Smooth muscle cell (in vitro differentiated cells): ENCODE measurements around the gene EML6. TPM values are rescaled to one million over a fixed set of nuclear protein-coding genes. Genes with fewer than 3 reads are reported as not detected.

Source experiments
- DNase-seq: peaks from one replicate; lab custom pipeline; 2025; ENCODE audit not compliant: unreplicated experiment; lab: John Stamatoyannopoulos, UW
- H2AFZ ChIP-seq: fragments of 200-600 bp; sonication (generic); 2 replicates; pipeline ENCODE4 v1.6.0; 2016; ENCODE audit warnings: antibody characterized with exemption, low read depth, mild to moderate bottlenecking
- H3F3A ChIP-seq: fragments of 200-600 bp; sonication (generic); 2 replicates; pipeline ENCODE4 v1.6.0; 2017; ENCODE audit warnings: antibody characterized with exemption, low read depth
- H3K27ac ChIP-seq: fragments of 200-600 bp; sonication (generic); 2 replicates; pipeline ENCODE4 v1.5.1; 2016; ENCODE audit warnings: low read depth, mild to moderate bottlenecking
- H3K27me3 ChIP-seq: fragments of 200-600 bp; sonication (generic); 2 replicates; pipeline ENCODE4 v1.6.1; 2016; ENCODE audit warnings: low read depth, mild to moderate bottlenecking
- H3K36me3 ChIP-seq: fragments of 200-600 bp; sonication (generic); 2 replicates; pipeline ENCODE4 v1.5.1; 2016; ENCODE audit warnings: low read depth
- H3K4me1 ChIP-seq: fragments of 200-600 bp; sonication (generic); 2 replicates; pipeline ENCODE4 v1.5.1; 2016; ENCODE audit warnings: low read depth
- H3K4me2 ChIP-seq: fragments of 200-600 bp; sonication (generic); 2 replicates; pipeline ENCODE4 v1.6.0; 2016; ENCODE audit warnings: mild to moderate bottlenecking
- H3K4me3 ChIP-seq: fragments of 200-600 bp; sonication (generic); 2 replicates; pipeline ENCODE4 v1.5.1; 2016; ENCODE audit warnings: mild to moderate bottlenecking
- H3K79me2 ChIP-seq: fragments of 200-600 bp; sonication (generic); 2 replicates; pipeline ENCODE4 v1.6.0; 2016; ENCODE audit warnings: low read depth, mild to moderate bottlenecking
- H3K9ac ChIP-seq: fragments of 200-600 bp; sonication (generic); 2 replicates; pipeline ENCODE4 v1.6.0; 2016; ENCODE audit warnings: low read depth
- H3K9me3 ChIP-seq: fragments of 200-600 bp; sonication (generic); replicated peaks from 2 replicates; pipeline ENCODE4 v1.5.1; 2016; ENCODE audit warnings: low read depth
- H4K20me1 ChIP-seq: fragments of 200-600 bp; sonication (generic); 2 replicates; pipeline ENCODE4 v1.6.0; 2016; ENCODE audit warnings: low read depth
- WGBS: methylation state at CpG from one replicate; pipeline ENCODE4 v1.1.7; 2016; ENCODE audit warnings: low lambda C conversion rate; 5-methylcytosine and 5-hydroxymethylcytosine counted together
- polyA plus RNA-seq: library from polyadenylated mRNA; unstranded; fragments of >200 nt; fragmentation: Nextera tagmentation; extraction: Ambion mirVana; gene quantifications from 2 replicates; pipeline ENCODE4 v1.2.1, GENCODE V29; 2016
- total RNA-seq: library from RNA; depleted of rRNA; stranded (reverse); fragments of >200 nt; gene quantifications from 2 replicates; pipeline ENCODE4 v1.2.3, GENCODE V29; 2014
- TF ChIP-seq, protein P1 (sequence below): fragments of 200-600 bp; sonication (generic); IDR thresholded peaks from 2 replicates; pipeline ENCODE4 v1.5.1; 2017; ENCODE audit warnings: borderline replicate concordance, mild to moderate bottlenecking, antibody characterized with exemption; ENCODE audit not compliant: insufficient read depth, poor library complexity, severe bottlenecking

The EML6 gene
- total and polyA plus RNA-seq, 2 experiments from 2014 or later, result 0.49 to 0.54 TPM

DNA sequence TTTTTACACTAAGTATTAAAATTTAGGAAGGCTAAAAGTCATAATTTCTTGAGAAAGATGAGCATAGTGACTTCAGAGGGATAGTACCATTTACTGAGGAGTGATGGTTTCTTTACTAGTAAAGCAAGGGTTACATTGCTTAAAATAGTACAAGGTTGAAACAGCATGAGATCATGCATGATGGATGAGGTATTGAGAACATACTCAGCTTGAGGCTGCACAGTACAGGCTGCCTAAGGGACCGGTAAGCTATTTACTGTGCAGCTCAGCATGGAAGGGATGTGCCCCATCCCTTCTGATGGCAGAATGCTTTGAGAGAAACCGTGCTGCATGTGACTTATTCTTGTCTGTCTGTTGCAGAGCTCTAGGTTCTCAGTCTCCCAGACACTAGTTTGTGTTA, 122.1 kb downstream of the EML6 start:
- 61% methylated on average over 2 of the region's 2 CpGs for WGBS
- Histone ChIP-seq H3K27ac (no peak overlapping the region), H3K36me3 (no peaks in the 10 kb centered on the region), H3K4me3 (no peak overlapping the region), H4K20me1 (no peaks in the 10 kb centered on the region), H3K9ac (no peak overlapping the region), H3K27me3 (no peaks in the 10 kb centered on the region), H3K4me1 (no peaks in the 10 kb centered on the region), H3F3A (no peaks in the 10 kb centered on the region), H3K9me3 (no peaks in the 10 kb centered on the region), H2AFZ (no peak overlapping the region), H3K4me2 (no peak overlapping the region), H3K79me2 (no peaks in the 10 kb centered on the region)
- TF ChIP-seq, protein P1, sequence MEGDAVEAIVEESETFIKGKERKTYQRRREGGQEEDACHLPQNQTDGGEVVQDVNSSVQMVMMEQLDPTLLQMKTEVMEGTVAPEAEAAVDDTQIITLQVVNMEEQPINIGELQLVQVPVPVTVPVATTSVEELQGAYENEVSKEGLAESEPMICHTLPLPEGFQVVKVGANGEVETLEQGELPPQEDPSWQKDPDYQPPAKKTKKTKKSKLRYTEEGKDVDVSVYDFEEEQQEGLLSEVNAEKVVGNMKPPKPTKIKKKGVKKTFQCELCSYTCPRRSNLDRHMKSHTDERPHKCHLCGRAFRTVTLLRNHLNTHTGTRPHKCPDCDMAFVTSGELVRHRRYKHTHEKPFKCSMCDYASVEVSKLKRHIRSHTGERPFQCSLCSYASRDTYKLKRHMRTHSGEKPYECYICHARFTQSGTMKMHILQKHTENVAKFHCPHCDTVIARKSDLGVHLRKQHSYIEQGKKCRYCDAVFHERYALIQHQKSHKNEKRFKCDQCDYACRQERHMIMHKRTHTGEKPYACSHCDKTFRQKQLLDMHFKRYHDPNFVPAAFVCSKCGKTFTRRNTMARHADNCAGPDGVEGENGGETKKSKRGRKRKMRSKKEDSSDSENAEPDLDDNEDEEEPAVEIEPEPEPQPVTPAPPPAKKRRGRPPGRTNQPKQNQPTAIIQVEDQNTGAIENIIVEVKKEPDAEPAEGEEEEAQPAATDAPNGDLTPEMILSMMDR, result no peak
- no peak for DNase-seq

GRCh38 chr2:54850171-54851122, 127.0 kb downstream of the EML6 start:
- Histone ChIP-seq H2AFZ (no peak overlapping the region), H3K4me2 (no peak overlapping the region), H3K4me3 (no peak overlapping the region), H3K36me3 (no peaks in the 10 kb centered on the region), H3K9me3 (no peaks in the 10 kb centered on the region), H4K20me1 (no peaks in the 10 kb centered on the region), H3K79me2 (no peaks in the 10 kb centered on the region), H3K9ac (no peak overlapping the region), H3F3A (no peaks in the 10 kb centered on the region), H3K27me3 (no peaks in the 10 kb centered on the region), H3K27ac (no peak overlapping the region), H3K4me1 (no peaks in the 10 kb centered on the region)
- no peak for DNase-seq
- WGBS, result 85% methylated on average over 8 of the region's 8 CpGs
- TF ChIP-seq, protein P1, result no peak

DNA sequence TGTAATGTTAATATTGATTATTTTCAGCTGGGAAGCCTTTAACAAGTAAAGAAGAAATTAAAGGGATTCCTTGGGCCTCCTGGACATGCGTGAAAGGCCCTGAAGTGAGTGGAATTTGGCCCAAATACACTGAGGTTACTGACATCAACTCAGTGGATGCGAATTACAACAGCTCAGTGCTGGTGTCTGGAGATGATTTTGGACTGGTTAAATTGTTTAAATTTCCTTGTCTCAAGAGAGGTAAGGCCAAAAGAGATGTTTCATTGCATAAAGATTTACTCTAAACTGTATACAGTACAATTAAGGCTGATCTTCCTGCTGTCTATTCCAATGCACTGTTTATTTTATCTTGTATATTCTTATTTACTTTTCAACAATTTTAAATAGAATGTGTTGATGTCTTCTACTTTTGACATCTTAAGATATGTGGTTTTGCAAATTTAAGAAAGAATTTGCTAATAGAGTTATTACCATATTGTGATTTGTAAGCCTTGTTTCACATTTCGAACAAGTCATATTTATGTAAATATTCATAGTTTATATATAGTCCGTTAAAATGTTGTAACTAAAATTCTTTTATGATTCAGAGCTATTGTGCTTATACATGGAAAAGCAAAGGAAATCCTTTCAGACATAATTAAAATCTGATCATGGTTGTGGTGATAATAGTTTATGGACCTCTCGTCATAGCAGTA, 130.3 kb downstream of the EML6 start:
- H3F3A ChIP-seq, result no peaks in the 10 kb centered on the region
- no peak overlapping the region for H2AFZ ChIP-seq
- DNase-seq, result no peak
- H3K27ac ChIP-seq, result no peak overlapping the region
- no peak overlapping the region for H3K4me2 ChIP-seq
- no peaks in the 10 kb centered on the region for H3K4me1 ChIP-seq
- H3K36me3 ChIP-seq, result no peaks in the 10 kb centered on the region
- H3K79me2 ChIP-seq, result no peaks in the 10 kb centered on the region
- no peaks in the 10 kb centered on the region for H3K27me3 ChIP-seq
- TF ChIP-seq, protein P1, result no peak
- no peak overlapping the region for H3K9ac ChIP-seq
- WGBS, result 90% methylated on average over 5 of the region's 5 CpGs
- H3K4me3 ChIP-seq, result no peak overlapping the region
- H4K20me1 ChIP-seq, result no peaks in the 10 kb centered on the region
- H3K9me3 ChIP-seq, result no peaks in the 10 kb centered on the region
